T-helper 22 cell (primary cell): ENCODE data around the gene BMF.

Experiments
- DNase-seq: peaks from one replicate; pipeline ENCODE4 v3.0.0-alpha.2; 2020; ENCODE audit warnings: low read depth

BMF gene

GRCh38 chr15:40065166-40065565 is 43.5 kb downstream of the BMF start:
- no peak for DNase-seq

DNA sequence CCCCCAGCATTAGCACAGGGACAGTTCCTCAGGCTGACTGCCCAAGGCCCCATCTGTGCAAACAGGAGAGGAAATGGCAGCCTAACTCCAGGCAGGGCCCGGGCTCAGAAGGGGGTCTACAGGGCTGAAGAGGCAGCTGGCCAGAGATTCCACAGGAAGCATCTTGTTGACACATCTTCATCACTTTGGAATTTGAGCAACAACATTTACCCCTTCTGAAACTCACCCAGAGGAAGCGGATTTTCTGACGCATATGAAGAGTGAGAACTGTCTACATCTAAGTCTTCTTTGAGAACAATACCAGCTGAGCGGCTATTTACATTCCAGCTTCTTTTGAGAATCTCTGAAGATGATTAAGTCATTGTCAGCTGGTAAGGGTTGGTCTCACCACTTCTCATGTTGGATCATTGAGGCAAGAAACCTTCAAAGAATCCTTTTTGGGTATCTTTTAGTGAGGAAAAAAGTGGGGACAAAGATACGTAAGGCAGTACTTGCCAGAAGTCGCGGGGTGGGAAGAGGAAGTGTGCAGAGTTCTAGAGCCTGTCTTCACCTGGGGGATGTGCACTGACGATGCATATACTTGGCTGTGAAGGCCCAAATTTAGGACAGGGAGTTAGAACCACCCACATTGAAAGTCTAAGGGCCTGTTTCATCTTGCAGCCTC is 44.3 kb downstream of the BMF start:
- DNase-seq, result no peak

DNA sequence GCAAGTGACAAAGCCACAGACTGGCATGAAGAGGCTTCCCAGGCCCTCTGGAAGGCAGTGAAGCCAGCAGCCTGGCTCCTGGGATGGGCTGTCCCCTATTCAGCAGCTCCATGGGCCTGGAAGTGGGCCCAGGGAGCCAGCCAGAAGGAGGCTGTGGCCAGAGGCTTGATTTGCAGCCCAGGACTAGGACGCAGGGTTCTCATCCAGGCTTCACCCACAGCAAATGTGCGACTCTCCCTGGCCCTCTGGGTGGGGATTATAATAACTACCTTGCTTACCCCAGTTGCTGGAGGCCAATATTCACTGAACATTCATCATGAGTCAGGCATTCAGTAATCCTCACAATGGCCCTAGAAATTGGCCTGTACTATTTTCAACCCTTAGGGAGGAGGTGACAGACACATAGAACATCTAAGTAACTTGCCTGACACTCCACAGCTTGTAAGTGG is 45.1 kb downstream of the BMF start:
- DNase-seq, result no peak

DNA sequence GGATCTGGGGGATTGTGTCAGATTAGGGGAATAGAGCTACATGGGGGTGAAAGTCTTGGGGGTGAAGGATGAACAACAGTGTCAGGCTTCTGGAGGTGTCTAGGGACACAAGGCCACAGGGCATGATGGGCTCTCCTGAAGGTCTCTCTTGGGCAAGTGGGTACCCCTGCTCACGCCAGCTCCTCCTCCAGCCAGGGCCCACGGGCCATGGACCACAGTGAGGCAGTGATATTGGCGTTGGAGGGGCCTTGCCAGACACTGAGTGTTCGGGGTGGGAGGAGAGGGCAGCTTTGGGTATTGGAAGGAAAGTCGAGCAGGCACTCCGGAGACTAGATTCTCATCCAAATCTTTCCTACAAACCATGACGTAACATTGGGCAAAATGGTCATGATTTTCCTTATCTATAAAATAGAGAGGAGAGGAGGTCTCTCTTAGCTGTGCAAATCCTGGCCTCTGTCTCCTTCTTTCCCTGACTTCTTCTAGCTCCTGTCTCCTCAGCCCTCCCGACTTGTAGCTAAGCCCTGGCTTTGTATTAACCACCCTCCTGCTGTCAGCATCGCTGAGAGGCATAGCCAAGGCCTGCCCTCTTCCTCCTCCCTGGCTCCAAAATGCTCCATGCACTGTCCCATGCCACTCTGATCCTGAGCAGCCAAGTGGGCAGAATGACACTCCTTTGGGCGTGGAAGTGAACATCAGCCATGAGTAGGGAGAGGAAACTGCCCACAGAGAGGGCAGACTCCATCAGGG is 45.7 kb downstream of the BMF start:
- DNase-seq, result no peak

- DNase-seq, result no peak
Observed at GRCh38 chr15:40061212-40061901, 47.3 kb downstream of the BMF start.

- no peak for DNase-seq
Observed at GRCh38 chr15:40060236-40060961, 48.3 kb downstream of the BMF start.

- no peak for DNase-seq
Observed at GRCh38 chr15:40059821-40060220, 48.9 kb downstream of the BMF start.

- DNase-seq, result no peak
Observed at GRCh38 chr15:40058476-40059140, 50.1 kb downstream of the BMF start.

DNA sequence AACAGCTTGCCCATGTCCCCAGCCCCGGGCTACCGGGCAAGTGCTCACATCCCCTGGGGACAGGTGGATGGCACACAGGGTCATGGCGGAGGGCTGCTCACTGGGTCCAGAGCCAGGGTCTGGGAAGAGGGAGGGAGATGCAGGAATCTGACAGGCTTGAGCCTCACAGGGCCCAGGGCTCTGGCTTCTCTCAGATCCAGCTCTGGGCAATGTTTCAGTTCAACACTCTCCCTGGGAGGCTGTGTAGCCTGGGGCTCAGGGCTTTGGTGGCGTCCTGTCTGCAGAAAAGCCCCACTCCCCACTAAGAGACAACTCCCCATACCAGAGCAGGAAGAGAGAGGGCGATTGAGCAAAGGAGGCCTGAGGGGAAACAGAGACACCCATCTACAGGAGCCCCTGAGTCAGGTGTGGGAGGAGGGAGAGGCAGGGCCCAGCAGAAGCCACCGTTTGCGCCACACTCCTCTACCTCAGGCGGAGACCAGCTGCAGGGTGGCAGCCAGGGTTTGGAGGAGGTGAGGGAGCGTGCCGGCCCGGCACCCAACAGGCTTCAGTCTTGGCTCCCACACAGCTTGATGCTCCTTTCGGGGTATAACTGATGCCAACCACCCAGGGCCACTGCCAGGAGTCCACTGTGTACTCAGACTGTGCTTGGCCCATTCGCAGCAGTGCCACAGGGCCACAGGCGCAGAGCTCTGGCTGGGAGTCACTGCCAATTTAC is 52.9 kb downstream of the BMF start:
- DNase-seq, result no peak

DNA sequence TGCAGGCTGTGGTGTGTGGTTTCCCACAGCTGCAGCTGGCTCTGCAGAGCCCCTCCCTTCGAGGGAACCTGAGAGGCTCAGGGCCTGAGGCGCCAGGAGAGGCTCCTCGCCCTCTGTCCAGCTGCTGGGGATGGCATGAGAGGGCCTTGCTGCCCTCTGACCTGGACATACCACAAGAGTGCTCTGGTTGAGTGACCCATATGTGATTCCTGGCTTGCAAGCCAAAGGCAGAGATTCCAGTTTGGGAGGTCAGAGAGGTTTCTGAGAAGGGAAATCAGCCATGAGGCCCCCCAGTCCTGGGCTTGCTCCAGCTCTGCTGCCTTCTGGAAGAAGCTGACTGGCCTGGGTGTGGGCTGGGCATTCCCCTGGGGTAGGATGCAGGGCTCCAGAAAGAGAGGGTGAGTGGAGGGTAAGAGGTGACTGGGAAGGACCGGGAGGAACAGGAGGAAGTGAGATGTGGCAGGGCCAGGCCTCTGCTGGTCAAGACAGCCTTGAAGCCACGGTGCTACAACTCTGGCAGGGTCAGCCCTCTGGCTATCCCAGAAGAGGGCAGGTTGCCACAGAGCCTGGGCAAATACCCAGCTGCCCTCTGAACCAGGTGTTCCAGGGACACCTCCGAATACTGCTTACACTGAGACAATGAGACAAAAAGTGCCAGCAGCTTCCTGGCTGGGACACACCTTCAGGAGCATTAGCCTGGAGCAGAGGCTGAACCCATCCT is 53.7 kb downstream of the BMF start:
- DNase-seq, result no peak

- no peak for DNase-seq
Observed at GRCh38 chr15:40054605-40054854, 54.1 kb downstream of the BMF start.

- no peak for DNase-seq
Observed at GRCh38 chr15:40053831-40054604, 54.7 kb downstream of the BMF start.

DNA sequence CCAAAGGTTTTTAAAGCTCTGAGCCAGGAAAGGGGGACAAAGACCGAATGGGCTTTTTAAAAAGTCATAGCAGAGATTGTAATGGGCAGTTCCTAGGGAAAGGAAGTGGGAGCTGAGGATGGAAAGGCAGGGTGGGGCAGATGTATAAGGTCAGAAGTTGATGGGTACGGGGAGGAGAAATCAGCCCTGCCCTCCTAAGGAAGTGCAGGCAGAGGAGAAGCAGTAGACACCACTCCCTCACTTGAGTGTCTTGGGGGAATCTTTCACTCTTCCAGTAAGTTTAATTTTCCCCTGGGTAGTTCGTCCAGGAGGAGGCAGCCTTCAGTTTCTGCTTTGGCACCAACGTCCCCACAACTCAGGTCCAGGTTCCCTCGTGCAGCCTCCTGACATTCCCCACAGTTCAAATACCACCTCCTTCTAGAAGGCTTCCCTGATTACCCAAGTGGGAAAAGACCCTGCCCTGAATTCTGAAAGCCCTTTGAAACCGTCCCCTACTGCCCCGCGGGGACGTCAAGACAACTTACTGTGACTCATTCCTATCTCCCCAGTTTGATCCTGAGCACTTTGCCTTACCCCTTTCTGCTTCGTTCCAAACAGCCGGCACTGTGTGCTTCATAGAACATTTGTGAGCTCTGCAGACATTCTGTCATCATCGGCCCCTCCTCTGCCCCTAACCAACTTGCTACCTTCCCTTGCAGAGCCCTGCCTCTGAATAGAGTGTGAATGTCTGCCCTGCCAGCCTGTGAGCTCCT is 55.4 kb downstream of the BMF start:
- DNase-seq, result no peak

GRCh38 chr15:40052604-40053003 is 56.1 kb downstream of the BMF start:
- DNase-seq, result no peak

DNA sequence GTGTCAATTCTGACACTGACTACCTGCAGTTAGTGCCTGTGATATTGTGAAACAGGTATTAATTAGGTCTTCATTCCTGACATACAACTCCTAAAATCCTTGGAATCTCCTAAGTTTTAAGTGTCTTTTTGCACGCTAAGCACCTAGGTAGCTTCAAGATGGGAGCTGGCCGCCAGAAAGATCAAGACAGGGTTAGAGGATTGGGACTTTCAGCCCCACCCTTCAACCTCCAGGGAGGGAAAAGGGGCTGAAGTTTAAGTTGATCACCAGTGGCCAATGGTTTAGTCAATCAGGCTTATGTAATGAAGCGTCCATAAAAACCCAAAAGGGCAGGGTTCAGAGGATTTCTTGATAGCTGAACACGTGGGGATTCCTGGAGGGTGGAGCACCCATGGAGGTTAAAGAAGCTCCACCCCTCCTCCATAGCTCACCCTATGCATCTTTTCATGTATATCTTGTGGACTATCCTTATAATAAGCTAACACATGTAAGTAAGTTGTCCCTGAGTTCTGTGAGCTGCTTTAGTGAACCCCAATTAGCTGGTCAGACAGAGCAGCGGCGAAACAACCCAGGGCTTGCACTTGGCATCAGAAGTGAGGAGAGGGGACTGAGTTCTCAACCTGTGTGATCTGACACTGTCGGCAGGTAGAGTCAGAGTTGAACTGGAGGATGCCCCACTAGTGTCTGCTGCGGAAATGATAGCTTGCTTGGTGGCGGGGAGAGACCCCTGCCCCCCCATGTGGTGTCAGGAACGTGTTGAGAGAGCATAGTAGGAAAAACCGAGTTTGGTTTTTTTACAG is 56.9 kb downstream of the BMF start:
- DNase-seq, result no peak

GRCh38 chr15:40050788-40051470 is 57.8 kb downstream of the BMF start:
- no peak for DNase-seq

- DNase-seq, result no peak
Observed at GRCh38 chr15:40048926-40049475, 59.7 kb downstream of the BMF start.
